Keratinocyte (primary cell): ENCODE results near the gene CDHR2.

Experiments used
- EZH2 ChIP-seq: IDR thresholded peaks from one replicate; pipeline ENCODE4 v1.6.1; 2012; ENCODE audit warnings: inconsistent platforms, mild to moderate bottlenecking, low read length, moderate library complexity
- TF ChIP-seq, protein P1 (sequence below), 3 experiments: IDR thresholded peaks in 1 of 3; conservative IDR thresholded peaks in 1 of 3; optimal IDR thresholded peaks in 1 of 3; 2 replicates in 2 of 3; 3 replicates in 1 of 3; pipeline versions ENCODE3 to v1.5.1; 2011; ENCODE audit warnings: low read length in 3 of 3, mild to moderate bottlenecking in 3 of 3, moderate library complexity in 2 of 3, control low read depth in 1 of 3, inconsistent platforms in 1 of 3; ENCODE audit not compliant: insufficient read depth in 2 of 3; ENCODE audit errors: extremely low read depth in 1 of 3

DNA sequence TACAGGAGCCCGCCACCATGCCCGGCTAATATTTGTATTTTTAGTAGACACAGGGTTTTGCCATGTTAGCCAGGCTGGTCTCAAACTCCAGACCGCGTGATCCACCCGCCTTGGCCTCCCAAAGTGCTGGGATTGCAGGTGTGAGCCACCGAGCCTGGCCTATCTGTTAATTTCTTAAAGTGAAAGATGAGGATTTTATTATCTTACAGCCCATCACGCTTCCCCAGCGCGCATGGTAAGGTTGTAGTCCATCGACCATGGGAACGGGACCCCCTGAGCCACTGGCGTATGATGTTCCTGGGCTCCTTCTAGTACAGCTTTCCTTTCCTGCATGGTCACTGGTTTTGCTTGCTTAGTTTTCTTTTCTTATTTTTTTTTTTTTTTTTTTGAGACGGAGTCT lies 8.7 kb downstream of the CDHR2 start:
- no peak for TF ChIP-seq EZH2
- TF ChIP-seq, protein P1, sequence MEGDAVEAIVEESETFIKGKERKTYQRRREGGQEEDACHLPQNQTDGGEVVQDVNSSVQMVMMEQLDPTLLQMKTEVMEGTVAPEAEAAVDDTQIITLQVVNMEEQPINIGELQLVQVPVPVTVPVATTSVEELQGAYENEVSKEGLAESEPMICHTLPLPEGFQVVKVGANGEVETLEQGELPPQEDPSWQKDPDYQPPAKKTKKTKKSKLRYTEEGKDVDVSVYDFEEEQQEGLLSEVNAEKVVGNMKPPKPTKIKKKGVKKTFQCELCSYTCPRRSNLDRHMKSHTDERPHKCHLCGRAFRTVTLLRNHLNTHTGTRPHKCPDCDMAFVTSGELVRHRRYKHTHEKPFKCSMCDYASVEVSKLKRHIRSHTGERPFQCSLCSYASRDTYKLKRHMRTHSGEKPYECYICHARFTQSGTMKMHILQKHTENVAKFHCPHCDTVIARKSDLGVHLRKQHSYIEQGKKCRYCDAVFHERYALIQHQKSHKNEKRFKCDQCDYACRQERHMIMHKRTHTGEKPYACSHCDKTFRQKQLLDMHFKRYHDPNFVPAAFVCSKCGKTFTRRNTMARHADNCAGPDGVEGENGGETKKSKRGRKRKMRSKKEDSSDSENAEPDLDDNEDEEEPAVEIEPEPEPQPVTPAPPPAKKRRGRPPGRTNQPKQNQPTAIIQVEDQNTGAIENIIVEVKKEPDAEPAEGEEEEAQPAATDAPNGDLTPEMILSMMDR (optimal IDR thresholded peaks at IDR 0.05 in 1 of 3, IDR thresholded peaks at IDR 0.05 in 1 of 3, conservative IDR thresholded peaks at IDR 0.05 in 1 of 3; ENCODE audit: extremely low read depth in 1 of 3, insufficient read depth in 2 of 3, low read length in 3 of 3) = no peak
